ENCODE data around the gene NUP153.
"Not testable (repeated sequence)": the region's sequence is repeated elsewhere in the genome, so short reads cannot be mapped to it uniquely, and the experiment has no call there.

The NUP153 gene

DNA sequence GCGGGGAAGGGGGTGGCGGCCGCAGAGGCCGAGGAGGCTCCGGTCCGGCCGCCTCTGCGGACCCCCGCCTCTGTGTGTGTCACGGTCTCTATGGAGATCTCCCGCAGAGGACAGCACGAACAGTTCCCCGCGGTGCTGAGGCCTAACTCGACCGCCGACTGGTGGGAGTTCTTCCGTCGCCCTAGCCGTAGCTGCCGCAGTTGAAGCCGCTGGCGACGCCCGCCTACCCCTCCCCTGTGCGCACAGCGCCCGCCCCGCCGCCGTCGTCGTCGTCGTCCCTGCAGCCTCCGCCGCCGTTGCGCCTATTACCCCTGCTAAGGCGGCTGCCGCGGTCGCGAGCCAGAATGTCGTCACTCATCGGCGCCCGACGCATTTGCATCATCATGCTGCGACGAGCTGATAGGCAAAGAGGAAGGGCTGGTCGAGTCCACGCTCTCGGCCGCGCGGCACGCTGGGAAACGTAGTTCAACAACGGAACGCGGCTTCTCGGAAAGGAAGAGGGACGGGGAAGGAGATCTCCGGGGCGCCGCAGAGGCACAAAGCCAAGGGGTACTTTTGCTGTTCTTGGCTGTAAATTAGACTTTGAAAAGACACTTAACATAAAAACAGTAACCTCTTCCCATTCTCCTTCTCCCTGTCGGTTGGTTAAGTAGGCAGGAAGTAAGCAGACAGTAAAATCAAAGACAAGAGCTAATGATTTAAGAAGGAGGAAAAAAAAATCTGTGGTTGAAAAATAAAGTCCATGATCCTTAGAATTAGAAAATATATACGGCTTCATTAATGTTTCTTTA, at the start of gene NUP153:
NUP153 (minus strand) TSS at position 346 of the 791 bp plus-strand sequence. CDS start 538 bp downstream, outside the sequence.
- DNase-seq: peak; percentile 65

- no peak for DNase-seq
Measured at GRCh38 chr6:17754254-17754653, 47.5 kb upstream of the NUP153 start.

- not testable (repeated sequence) for DNase-seq
Measured at GRCh38 chr6:17745324-17745723, 38.6 kb upstream of the NUP153 start.

GRCh38 chr6:17744757-17745308, 38.1 kb upstream of the NUP153 start:
- not testable (repeated sequence) for DNase-seq

DNA sequence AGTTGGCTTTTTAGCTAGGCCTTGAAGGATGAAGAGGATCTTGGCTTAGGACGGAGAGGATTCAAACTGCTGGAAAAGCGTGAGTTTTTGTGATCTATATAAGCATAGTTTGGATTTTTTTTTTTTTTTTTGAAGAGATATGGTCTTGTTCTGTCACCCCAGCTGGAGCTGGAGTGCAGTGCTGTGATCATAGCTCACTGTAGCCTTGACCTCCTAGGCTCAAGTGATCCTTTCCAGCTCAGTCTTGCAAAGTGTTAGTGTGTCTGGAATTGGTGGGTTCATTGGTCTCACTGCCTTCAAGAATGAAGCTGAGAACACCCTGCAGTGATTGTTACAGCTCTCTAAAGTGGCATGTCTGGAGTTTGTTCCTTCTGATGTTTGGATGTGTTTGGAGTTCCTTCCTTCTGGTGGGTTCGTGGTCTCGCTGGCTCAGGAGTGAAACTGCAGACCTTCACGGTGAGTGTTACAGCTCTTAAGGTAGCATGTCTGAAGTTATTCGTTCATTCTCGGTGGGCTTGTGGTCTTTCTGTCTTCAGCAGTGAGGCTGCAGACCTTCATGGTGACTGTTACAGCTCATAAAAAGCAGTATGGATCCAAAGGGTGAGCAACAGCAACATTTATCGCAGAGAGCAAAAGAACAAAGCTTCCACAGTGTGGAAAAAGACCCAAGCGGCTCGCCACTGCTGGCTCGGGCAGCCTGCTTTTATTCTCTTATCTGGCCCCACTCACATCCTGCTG, 37.5 kb upstream of the NUP153 start:
- DNase-seq: no peak

- DNase-seq: no peak
Measured at GRCh38 chr6:17741507-17741906, 34.8 kb upstream of the NUP153 start.

DNA sequence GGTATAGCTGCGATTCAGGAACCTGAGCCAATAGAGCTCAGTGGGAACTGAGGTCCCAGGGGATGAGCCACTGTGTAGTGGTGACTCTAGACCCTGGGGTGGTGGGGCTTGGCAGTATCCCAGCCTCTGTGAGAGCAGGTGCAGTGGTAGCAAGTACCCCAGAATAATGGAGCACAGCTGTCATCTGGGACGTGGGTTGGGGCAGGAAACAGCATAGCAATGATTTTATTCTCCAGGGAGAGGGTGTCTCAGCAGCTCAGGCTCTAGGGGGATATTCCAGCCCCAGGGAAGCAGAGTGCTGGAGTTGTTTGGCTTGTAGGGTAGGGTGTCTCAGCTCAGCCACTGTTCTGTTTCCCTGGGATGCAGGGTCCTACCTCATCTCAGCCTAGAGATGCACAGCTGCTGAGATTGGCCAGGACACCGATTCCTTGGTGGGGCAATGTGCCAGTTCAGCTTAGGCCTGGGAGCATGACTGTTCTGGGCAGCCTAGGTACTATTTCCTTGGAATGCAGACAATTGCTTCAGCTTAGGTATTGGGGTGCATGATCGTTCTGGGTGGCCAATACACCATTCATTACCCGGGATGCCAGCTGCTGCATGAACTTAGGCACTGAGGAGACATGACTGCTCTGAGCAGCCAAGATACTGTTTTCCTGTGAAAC, 34.0 kb upstream of the NUP153 start:
- DNase-seq: peak; percentile 32

GRCh38 chr6:17737704-17738252, 31.1 kb upstream of the NUP153 start:
- DNase-seq: no peak

DNA sequence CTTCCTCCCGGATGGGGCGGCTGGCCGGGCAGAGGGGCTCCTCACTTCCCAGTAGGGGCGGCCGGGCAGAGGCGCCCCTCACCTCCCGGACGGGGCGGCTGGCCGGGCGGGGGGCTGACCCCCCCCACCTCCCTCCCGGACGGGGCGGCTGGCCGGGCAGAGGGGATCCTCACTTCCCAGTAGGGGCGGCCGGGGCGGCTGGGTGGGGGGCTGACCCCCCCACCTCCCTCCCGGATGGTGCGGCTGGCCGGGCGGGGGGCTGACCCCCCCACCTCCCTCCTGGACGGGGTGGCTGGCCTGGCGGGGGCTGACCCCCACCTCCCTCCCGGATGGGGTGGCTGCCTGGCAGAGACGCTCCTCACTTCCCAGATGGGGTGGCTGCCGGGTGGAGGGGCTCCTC, 28.6 kb upstream of the NUP153 start:
- DNase-seq: not testable (repeated sequence)

GRCh38 chr6:17730078-17730704, 23.5 kb upstream of the NUP153 start:
- no peak for DNase-seq

GRCh38 chr6:17729223-17730077, 22.7 kb upstream of the NUP153 start:
- no peak for DNase-seq

DNA sequence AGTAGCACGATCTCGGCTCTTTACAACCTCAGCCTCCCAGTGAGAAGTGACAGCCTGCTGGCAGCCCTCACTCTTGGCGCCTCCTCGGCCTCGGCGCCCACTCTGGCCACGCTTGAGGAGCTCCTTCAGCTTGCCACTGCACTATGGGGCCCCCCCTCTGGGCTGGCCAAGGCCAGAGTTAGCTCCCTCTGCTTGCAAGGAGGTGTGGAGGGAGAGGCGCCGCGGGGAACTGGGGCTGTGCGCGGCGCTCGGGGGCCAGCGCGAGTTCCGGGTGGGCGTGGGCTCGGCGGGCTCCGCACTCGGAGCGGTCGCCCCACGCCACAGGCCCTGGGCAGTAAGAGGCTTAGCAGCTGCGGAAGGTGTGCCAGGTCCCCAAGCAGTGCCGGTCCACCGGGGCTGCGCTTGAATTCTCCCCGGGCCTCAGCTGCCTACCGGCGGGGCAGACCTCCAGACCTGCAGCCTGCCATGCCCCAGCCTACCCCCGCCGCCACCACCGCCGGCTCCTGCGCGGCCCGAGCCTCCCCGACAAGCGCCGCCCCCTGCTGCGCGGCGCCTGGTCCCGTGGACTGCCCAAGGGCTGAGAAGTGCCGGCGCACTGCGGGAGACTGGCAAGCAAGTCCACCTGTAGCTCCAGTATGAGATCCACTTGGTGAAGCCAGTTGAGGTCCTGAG, 22.0 kb upstream of the NUP153 start:
- DNase-seq: no peak

DNA sequence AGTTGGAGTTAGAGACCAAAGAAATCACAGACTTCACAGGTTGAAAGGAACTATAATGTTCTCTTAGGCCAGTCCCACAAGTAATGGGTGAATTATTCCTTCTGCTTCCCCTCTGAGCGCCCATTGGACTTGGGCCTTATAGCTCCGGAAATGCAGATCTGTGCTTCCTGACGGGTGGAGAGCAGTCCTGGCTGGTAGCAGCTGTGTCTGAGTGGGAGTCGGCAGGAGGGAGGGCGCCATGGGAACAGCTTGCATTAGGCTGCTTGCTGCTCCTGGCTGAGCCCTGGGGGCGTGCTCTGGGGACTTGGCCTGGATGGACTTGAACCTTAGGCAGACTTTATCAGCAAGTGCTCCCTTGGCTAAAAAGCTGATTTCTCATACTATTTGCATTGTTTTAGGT, 18.4 kb upstream of the NUP153 start:
- DNase-seq: peak; percentile 73

- no peak for DNase-seq
Measured at GRCh38 chr6:17724341-17724740, 17.6 kb upstream of the NUP153 start.

DNA sequence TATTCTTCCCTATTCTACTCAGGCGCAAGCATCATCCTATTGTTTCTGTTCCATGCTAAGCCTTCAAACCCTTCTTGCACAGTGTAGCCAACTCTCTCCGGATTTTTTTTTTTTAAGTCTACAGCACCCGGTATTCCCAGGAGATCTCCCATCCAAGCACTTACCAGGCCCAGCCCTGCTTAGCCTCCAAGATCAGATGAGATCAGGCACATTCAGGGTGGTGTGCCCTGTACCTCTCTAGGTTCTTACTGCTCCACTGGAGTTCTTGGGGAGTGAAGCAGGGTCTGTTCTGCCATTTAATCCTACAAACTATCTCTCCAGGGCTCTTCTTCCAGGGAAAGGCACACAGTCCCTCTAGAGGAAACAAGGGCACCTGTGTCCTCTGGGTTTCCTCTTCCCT, 14.9 kb upstream of the NUP153 start:
- no peak for DNase-seq

DNA sequence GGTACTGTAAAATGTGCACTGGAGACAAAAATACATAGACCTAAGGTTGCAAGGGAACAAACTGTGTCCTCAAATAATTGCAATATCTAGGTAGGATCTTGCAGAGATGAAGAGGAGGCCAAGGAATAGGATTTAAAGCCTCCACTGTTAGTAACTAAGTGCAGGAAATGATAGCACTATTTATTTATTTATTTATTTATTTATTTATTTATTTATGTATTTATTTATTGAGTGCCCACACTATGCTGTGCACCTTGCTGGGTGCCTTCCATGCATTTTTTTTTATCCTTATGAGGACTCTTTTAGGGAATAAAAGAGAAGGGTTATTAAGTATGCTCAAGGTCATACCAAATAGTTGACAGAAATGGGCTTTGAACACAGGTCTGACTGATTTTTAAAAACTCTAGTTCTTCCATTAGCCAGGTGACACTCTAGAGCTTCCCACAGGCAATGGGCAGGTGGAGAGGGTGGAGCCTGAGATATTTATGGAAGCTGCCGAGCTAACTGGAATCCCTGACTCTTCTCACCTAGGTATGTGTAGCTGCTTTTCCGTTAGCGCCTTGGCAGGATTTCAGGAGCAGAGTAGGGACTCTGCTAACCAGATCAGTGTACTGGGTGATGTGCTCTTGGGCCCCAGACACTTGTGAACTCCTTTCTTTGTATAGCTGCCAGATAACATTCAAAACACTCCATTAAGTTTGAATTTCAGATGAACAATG, 12.8 kb upstream of the NUP153 start:
- DNase-seq: no peak

DNA sequence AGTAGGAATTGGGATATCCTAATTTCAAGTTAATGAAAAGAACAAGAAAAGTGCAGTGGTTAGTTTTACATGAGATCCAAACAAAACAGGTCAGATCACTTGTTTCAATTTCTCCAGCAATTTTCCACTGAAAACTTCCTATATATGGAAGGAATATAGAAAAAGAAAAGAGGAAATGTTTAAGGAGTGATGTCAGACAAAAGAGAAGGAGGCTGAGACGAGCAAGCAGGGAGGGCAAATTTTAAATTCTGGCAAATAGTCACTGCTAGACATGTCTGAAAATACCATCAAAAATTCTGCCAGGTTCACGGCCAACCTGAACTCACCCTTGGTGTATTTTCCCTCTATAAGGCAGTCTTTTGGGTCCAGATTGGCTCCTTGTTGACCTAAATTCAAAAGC, 9.5 kb upstream of the NUP153 start:
- no peak for DNase-seq

DNA sequence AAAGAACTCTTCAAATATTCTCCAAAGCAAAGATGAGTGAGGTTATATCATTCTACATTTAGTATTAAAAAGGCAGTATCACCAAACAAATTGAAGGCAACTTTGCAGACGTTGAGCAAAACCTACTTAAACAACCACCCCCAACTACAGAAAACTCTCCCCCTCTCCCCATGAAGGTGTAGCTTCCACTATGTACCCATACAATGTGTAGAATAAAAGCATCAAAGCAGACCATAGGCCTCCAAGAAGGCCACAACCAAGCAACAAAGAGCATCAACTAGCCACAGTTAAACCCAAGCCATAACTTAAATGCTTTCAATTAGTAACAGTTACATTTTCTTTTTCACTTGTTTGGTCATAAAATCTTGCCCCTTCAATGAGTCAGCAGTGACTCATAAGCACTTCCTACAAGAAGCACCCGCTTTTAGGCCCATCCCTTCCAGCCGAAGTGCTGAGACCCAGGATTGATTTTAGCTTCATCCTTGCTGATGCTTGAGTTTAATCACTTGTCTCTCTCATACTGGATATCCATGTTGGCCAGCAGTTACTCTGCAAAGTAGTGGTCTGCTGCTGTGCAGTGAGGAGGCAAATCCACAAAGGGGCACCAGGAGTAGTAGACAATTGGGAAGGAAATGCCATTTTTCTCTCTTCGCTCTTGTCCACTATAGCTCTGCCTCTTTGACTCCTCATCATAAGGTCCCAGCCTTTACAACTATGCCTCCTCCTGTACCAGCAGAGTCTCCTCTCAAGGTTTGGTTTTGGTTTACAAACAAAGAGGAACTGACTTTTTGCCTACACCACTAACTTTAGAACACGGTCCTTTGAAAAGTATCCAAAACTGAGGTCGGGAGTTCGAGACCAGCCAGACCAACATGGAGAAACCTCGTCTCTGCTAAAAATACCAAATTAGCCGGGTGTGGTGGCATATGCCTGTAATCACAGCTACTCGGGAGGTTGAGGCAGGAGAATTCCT, 8.4 kb upstream of the NUP153 start:
- DNase-seq: no peak

DNA sequence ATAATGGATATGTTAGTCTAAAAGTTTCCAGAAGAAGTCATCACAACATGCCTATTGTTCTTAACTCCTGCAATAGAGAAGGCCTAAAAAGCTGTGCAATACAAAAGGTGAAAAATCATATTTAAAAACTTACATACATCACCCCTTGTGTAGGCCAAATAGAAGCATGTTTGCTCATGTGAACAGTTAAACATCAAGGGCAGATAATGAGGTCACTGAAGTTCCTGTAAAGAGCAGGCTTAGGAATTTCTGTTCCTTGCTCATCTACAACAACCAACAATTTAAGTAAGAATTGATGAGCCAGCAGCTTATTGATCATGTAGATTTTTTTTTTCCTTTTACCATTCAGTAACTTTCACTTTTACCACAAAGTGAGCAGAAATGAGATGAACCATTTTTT, 7.5 kb upstream of the NUP153 start:
- no peak for DNase-seq

Data from NCI-H524 treated with DMSO at 0.1 percent for 48 hours (cell line).